DOHH2 (cell line): Measurements from ENCODE around the gene AP4B1.

Experiments
- EZH2phosphoT487 ChIP-seq: fragments of 200-600 bp; sonication (generic); IDR thresholded peaks from 2 replicates; pipeline ENCODE4 v1.6.1; 2017; ENCODE audit warnings: borderline replicate concordance, mild to moderate bottlenecking, antibody characterized with exemption, low read length, moderate library complexity, mixed read lengths
- TF ChIP-seq, protein P1 (sequence below): fragments of 200-600 bp; sonication (generic); IDR thresholded peaks from one replicate; pipeline ENCODE4 v1.5.1; 2014; ENCODE audit warnings: antibody characterized with exemption, mild to moderate bottlenecking, low read depth, low read length; ENCODE audit not compliant: poor library complexity, severe bottlenecking

DNA sequence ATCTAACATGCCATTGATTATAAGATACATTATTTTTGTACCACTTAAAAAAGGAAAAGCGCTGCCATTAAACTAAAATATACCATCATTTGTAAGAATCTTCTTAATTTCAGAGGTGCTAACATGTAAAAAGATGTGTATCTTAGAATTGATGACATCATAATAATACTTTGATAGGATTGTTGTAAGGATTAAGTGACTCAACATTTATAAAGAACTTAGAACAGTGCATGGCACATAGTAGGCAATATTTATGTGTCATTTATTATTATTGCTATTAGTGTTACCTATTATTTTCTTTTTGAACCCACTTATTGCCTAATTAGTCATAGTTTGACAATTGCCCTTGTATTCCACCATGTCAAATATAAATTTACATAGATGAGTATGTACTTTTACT, 46.3 kb upstream of the AP4B1 start:
- TF ChIP-seq, protein P1, sequence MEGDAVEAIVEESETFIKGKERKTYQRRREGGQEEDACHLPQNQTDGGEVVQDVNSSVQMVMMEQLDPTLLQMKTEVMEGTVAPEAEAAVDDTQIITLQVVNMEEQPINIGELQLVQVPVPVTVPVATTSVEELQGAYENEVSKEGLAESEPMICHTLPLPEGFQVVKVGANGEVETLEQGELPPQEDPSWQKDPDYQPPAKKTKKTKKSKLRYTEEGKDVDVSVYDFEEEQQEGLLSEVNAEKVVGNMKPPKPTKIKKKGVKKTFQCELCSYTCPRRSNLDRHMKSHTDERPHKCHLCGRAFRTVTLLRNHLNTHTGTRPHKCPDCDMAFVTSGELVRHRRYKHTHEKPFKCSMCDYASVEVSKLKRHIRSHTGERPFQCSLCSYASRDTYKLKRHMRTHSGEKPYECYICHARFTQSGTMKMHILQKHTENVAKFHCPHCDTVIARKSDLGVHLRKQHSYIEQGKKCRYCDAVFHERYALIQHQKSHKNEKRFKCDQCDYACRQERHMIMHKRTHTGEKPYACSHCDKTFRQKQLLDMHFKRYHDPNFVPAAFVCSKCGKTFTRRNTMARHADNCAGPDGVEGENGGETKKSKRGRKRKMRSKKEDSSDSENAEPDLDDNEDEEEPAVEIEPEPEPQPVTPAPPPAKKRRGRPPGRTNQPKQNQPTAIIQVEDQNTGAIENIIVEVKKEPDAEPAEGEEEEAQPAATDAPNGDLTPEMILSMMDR = no peak
- no peak for TF ChIP-seq EZH2phosphoT487
